CD4-positive, alpha-beta memory T cell (primary cell): ENCODE results near the gene GPR149. TPM values are rescaled to one million over a fixed set of nuclear protein-coding genes. Genes with fewer than 3 reads are reported as not detected.
"Not testable (repeated sequence)": the region's sequence is repeated elsewhere in the genome, so short reads cannot be mapped to it uniquely, and the experiment has no call there.

Experiments
- CTCF ChIA-PET: fragments of 350-600 bp; sonication (Branson Sonifier 250); formaldehyde crosslinking; loops from one replicate; lab custom pipeline; 2021; ENCODE audit warnings: inconsistent platforms; ENCODE audit not compliant: partially characterized antibody; lab: Charles Lee
- POLR2A ChIA-PET: fragments of 350-600 bp; sonication (Branson Sonifier 250); formaldehyde crosslinking; loops from one replicate; lab custom pipeline; 2021; ENCODE audit not compliant: partially characterized antibody; lab: Charles Lee
- DNase-seq, 5 donors: peaks; one replicate each; pipeline versions ENCODE4 v3.0.0 to v3.0.0-alpha.2; 2020 to 2022; ENCODE audit warnings: mixed read lengths in 1 of 5
- H3K27ac ChIP-seq: one replicate; pipeline ENCODE4 v1.7.0; 2013; ENCODE audit warnings: low read depth, low read length
- H3K27me3 ChIP-seq: 2 replicates; pipeline ENCODE4 v1.7.0; 2013; ENCODE audit warnings: mild to moderate bottlenecking, low read length, moderate library complexity; ENCODE audit not compliant: insufficient read depth
- H3K36me3 ChIP-seq: 2 replicates; pipeline ENCODE4 v1.7.0; 2013; ENCODE audit warnings: mild to moderate bottlenecking, low read length, moderate library complexity; ENCODE audit not compliant: insufficient read depth
- H3K4me1 ChIP-seq: 2 replicates; pipeline ENCODE4 v1.7.0; 2013; ENCODE audit warnings: mild to moderate bottlenecking, low read length, moderate library complexity; ENCODE audit not compliant: insufficient read depth
- H3K4me3 ChIP-seq, 2 donors: one replicate each; pipeline ENCODE4 v1.7.0; 2013; ENCODE audit warnings: low read length in 2 of 2, mild to moderate bottlenecking in 1 of 2
- H3K9me3 ChIP-seq, 2 donors: one replicate each; pipeline ENCODE4 v1.7.0; 2013; ENCODE audit warnings: low read length in 2 of 2, control low read depth in 1 of 2; ENCODE audit not compliant: control insufficient read depth in 1 of 2
- H3K27ac Mint-ChIP-seq, 7 donors: one replicate each; pipeline ENCODE4 v1.8.0; 2020 to 2021; ENCODE audit warnings: mixed read lengths in 7 of 7, mild to moderate bottlenecking in 6 of 7, inconsistent platforms in 3 of 7, moderate library complexity in 3 of 7
- H3K27me3 Mint-ChIP-seq, 2 donors: one replicate each; pipeline ENCODE4 v1.8.0; 2020 to 2021; ENCODE audit warnings: mixed read lengths in 2 of 2
- H3K36me3 Mint-ChIP-seq, 2 donors: one replicate each; pipeline ENCODE4 v1.8.0; 2020 to 2021; ENCODE audit warnings: mixed read lengths in 2 of 2, inconsistent platforms in 1 of 2, mild to moderate bottlenecking in 1 of 2
- H3K4me1 Mint-ChIP-seq, 4 donors: one replicate each; pipeline ENCODE4 v1.8.0; 2020 to 2021; ENCODE audit warnings: mixed read lengths in 4 of 4, mild to moderate bottlenecking in 1 of 4
- H3K4me3 Mint-ChIP-seq, 8 donors: one replicate each; pipeline ENCODE4 v1.8.0; 2020 to 2021; ENCODE audit warnings: mixed read lengths in 8 of 8, mild to moderate bottlenecking in 7 of 8, moderate library complexity in 6 of 8, inconsistent platforms in 3 of 8
- H3K9me3 Mint-ChIP-seq, 8 donors: one replicate each; pipeline ENCODE4 v1.8.0; 2020 to 2021; ENCODE audit warnings: mixed read lengths in 8 of 8, mild to moderate bottlenecking in 5 of 8, inconsistent platforms in 3 of 8, moderate library complexity in 1 of 8
- intact Hi-C: fragments of 100-400 bp; cut with micrococcal nuclease; formaldehyde crosslinking; loops from one replicate; pipeline ENCODE4 v1.15.1; 2023
- polyA plus RNA-seq, 2 donors: library from polyadenylated mRNA; unstranded; fragments of 300-500 nt; fragmentation: Illumina TruSeq; gene quantifications; one replicate each; pipeline ENCODE4 v1.2.3, GENCODE V29; 2021
- total RNA-seq, 2 experiments: library from RNA; stranded (reverse); gene quantifications; one replicate each; pipeline ENCODE4 v1.2.3, GENCODE V29; 2021

GPR149 gene, protein sequence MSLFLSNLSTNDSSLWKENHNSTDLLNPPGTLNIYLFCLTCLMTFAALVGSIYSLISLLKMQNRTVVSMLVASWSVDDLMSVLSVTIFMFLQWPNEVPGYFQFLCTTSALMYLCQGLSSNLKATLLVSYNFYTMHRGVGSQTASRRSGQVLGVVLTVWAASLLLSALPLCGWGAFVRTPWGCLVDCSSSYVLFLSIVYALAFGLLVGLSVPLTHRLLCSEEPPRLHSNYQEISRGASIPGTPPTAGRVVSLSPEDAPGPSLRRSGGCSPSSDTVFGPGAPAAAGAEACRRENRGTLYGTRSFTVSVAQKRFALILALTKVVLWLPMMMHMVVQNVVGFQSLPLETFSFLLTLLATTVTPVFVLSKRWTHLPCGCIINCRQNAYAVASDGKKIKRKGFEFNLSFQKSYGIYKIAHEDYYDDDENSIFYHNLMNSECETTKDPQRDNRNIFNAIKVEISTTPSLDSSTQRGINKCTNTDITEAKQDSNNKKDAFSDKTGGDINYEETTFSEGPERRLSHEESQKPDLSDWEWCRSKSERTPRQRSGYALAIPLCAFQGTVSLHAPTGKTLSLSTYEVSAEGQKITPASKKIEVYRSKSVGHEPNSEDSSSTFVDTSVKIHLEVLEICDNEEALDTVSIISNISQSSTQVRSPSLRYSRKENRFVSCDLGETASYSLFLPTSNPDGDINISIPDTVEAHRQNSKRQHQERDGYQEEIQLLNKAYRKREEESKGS
- not detected for total RNA-seq
- polyA plus RNA-seq = not detected

DNA sequence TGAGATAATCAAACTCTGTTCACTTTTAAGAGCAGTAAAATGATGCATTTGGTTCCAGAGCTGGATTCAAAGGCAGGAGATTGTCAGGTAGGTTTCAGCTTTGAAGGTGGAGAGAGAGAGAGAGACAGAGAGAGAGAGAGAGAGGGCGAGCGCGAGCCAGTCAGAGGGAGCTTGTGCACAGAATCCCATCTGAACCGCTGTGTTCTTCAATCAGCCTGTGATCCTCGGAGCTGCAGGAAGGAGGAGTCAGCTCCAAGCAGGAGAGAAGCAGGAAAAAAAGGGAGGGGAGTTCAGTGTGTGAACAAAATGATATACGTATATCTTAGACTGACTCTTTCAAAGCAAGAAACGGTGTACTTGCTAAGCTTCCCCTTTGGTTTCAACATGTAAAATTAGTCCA lies at the start of gene GPR149:
TSS of gene GPR149 (minus strand) at position 177 of the 400 bp plus-strand sequence. CDS start 575 bp downstream, outside the sequence.
- Mint-ChIP-seq H3K27ac (no peak within 1 kb of the TSS), H3K27me3 (peaks cover 13 to 26% of the 10 kb centered on the region in 2 donors)
- POLR2A ChIA-PET = no interaction called here

DNA sequence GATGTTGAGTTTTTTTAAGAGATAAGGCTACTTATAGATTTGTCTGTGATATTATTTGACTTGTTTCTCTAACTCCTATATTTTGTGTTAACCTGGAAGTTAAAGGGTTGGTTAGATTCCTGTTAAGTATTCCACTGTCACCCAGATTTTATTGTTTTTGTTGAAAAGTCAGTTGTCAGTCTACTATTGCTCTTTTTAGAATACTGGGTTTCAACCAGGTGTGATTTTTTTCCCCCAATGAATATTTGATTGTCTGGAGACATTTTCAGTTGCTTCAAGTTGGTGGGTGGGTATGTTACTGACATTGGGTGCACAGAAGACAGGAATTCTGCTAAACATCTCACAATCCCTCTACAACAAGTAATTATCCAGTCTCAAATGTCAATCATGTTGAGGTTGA lies 43.8 kb upstream of the GPR149 start:
- H3K27me3 ChIP-seq = no peaks in the 10 kb centered on the region
- no peak overlapping the region for H3K27ac ChIP-seq
- Mint-ChIP-seq H3K27ac (no peak overlapping the region), H3K36me3 (no peaks in the 10 kb centered on the region), H3K4me1 (no peaks in the 10 kb centered on the region), H3K4me3 (no peak overlapping the region), H3K27me3 (no peaks in the 10 kb centered on the region), H3K9me3 (peaks cover 0 to 5% (median 3%) of the 10 kb centered on the region in 8 donors)
- intact Hi-C loops = no loop called here
- no peaks in the 10 kb centered on the region for H3K9me3 ChIP-seq
- no peaks in the 10 kb centered on the region for H3K4me1 ChIP-seq
- H3K4me3 ChIP-seq = no peak overlapping the region
- CTCF ChIA-PET = no interaction called here
- H3K36me3 ChIP-seq = no peaks in the 10 kb centered on the region
- POLR2A ChIA-PET = no interaction called here
- DNase-seq = no peak

More for the DNA sequence above, at the start of gene GPR149:
- DNase-seq = no peak
- no peak within 1 kb of the TSS for H3K27ac ChIP-seq
- no peaks in the 10 kb centered on the region for H3K4me1 Mint-ChIP-seq
- H3K4me3 Mint-ChIP-seq = no peak within 1 kb of the TSS
- H3K4me1 ChIP-seq = no peaks in the 10 kb centered on the region
- no peaks in the 10 kb centered on the region for H3K27me3 ChIP-seq
- intact Hi-C loops = no loop called here
- H3K36me3 Mint-ChIP-seq = no peaks in the 10 kb centered on the region
- CTCF ChIA-PET = no interaction called here
- H3K9me3 Mint-ChIP-seq = peaks cover 0 to 7% (median 3%) of the 10 kb centered on the region in 8 donors
- no peak within 1 kb of the TSS for H3K4me3 ChIP-seq
- no peaks in the 10 kb centered on the region for H3K36me3 ChIP-seq
- H3K9me3 ChIP-seq = no peaks in the 10 kb centered on the region

DNA sequence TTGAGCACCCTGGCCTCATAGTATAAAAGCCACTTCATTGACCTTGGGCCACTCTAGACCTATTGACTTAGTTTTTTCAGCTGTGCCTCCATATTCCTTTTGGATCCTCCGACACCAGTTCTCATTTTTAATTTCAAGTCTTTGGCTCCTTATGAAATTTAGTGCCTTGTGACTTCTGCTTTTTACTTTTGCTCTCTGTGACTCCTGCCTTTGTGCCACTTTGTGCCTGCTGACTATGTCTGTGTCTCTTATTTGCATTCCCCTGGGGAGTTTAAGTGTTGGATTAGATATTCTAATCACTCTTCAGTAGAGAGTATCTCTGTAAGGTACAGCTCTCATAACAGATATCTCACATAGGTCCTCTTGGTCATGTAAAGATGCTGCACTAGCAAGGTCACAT lies 39.6 kb upstream of the GPR149 start:
- H3K4me1 Mint-ChIP-seq = no peaks in the 10 kb centered on the region
- no peak overlapping the region for H3K27ac ChIP-seq
- CTCF ChIA-PET = no interaction called here
- H3K9me3 ChIP-seq = no peaks in the 10 kb centered on the region
- POLR2A ChIA-PET = no interaction called here
- H3K27me3 Mint-ChIP-seq = no peaks in the 10 kb centered on the region
- intact Hi-C loops = no loop called here
- H3K4me3 Mint-ChIP-seq = no peak overlapping the region
- H3K27me3 ChIP-seq = no peaks in the 10 kb centered on the region
- no peak overlapping the region for H3K27ac Mint-ChIP-seq
- no peaks in the 10 kb centered on the region for H3K4me1 ChIP-seq
- no peaks in the 10 kb centered on the region for H3K36me3 ChIP-seq
- no peaks in the 10 kb centered on the region for H3K36me3 Mint-ChIP-seq
- no peak overlapping the region for H3K4me3 ChIP-seq
- peaks cover 0 to 4% (median 0%) of the 10 kb centered on the region in 8 donors for H3K9me3 Mint-ChIP-seq
- no peak for DNase-seq

DNA sequence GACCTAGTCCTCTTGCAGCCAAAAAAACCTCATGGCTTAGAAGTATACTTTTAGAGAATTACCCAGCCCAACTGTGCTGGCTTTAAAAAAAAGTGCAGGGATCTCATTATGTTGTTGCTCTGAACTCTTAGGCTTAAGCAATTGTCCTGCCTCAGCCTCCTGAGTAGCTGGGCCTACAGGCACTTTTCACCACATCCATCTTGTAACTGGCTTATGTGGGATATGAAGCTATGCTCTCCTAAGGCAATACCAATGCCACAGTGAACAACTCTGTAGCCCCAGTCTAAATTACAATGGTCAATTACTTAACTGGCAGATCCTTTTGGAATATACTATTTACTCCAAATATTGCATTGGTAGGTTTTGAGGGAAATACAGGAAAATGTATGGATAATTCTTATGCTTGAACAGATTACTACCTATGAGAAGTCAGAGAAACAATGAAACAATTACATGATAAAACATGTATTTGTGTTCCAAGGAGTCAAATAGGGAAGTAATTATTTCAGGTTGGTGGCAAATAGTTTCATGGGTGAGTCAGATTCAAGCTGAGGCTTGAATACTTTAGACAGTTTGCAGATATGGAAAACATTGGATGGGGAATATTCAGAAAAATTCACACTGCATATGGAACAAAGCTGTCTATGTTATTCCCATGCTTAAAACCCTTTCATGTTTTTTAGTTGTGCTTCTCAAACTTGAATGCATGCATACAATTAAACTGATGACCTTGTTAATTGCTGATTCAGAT lies 34.6 kb upstream of the GPR149 start:
- DNase-seq = no peak
- Histone ChIP-seq H3K27ac (no peak overlapping the region), H3K36me3 (no peaks in the 10 kb centered on the region), H3K4me1 (no peaks in the 10 kb centered on the region), H3K9me3 (no peaks in the 10 kb centered on the region), H3K4me3 (no peak overlapping the region), H3K27me3 (no peaks in the 10 kb centered on the region)
- intact Hi-C loops = no loop called here
- H3K4me1 Mint-ChIP-seq = no peaks in the 10 kb centered on the region
- H3K27me3 Mint-ChIP-seq = no peaks in the 10 kb centered on the region
- no peak overlapping the region for H3K4me3 Mint-ChIP-seq
- H3K36me3 Mint-ChIP-seq = no peaks in the 10 kb centered on the region
- ChIA-PET POLR2A (no interaction called here), CTCF (no interaction called here)
- no peak overlapping the region for H3K27ac Mint-ChIP-seq
- peaks cover 0 to 3% (median 0%) of the 10 kb centered on the region in 8 donors for H3K9me3 Mint-ChIP-seq

DNA sequence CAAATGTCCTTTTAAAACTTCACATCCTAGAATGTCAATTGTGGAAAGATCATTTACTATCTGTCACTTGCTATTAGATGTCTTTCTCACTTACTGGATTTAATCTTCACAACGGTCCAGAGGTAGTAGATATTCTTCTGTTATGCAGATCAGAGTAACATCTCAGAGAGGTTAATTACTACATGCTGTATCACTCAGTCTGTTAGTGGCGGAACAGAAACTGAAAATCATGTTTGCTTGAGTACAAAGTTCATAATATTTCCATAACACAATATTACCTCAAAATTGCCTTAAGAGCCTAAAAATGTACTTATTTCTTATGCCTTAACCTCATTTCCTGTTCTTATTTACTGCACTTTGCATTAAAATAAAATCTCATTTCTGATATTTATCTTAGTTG lies 28.6 kb upstream of the GPR149 start:
- Mint-ChIP-seq H3K9me3 (peaks cover 0 to 6% (median 2%) of the 10 kb centered on the region in 8 donors), H3K36me3 (no peaks in the 10 kb centered on the region), H3K4me3 (no peak overlapping the region), H3K27ac (no peak overlapping the region), H3K4me1 (no peaks in the 10 kb centered on the region), H3K27me3 (no peaks in the 10 kb centered on the region)
- POLR2A ChIA-PET = no interaction called here
- no peaks in the 10 kb centered on the region for H3K9me3 ChIP-seq
- intact Hi-C loops = no loop called here
- no peak for DNase-seq
- CTCF ChIA-PET = no interaction called here
- H3K27me3 ChIP-seq = no peaks in the 10 kb centered on the region
- no peaks in the 10 kb centered on the region for H3K36me3 ChIP-seq
- no peak overlapping the region for H3K4me3 ChIP-seq
- H3K27ac ChIP-seq = no peak overlapping the region
- H3K4me1 ChIP-seq = no peaks in the 10 kb centered on the region

DNA sequence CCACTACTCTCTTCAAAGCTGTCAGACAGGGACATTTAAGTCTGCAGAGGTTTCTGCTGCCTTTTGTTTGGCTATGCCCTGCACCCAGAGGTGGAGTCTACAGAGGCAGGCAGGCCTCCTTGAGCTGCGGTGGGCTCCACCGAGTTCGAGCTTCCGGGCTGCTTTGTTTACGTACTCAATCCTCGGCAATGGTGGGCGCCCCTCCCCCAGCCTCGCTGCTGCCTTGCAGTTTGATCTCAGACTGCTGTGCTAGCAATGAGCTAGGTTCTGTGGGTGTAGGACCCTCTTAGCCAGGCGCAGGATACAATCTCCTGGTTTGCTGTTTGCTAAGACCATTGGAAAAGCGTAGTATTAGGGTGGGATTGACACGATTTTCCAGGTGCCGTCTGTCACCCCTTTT lies 9.1 kb upstream of the GPR149 start:
- H3K27ac Mint-ChIP-seq, DNase-seq, H3K4me3 Mint-ChIP-seq, intact Hi-C loops, H3K9me3 ChIP-seq, H3K36me3 Mint-ChIP-seq, POLR2A ChIA-PET, H3K27me3 ChIP-seq, H3K36me3 ChIP-seq, H3K9me3 Mint-ChIP-seq, H3K27me3 Mint-ChIP-seq, H3K4me3 ChIP-seq, H3K4me1 Mint-ChIP-seq, H3K27ac ChIP-seq, CTCF ChIA-PET, H3K4me1 ChIP-seq: not testable (repeated sequence)

DNA sequence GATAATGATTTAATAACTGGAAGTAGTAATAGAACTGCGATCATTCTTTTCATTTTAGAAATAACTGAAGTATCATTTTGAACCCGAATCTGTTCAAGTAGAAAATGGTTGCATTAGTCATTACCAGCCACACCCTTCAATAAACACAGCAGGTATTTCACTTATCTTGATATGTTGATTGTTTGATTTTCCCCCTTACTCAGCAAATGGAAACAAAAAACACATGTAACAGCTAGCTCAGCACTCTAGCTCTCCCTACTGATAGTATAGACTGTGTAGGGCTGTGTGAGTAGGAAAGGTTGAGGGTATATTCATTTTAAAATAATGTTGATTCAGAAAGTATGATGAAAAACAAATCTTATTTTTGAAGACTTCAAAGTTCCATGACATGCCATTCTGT lies 1.1 kb upstream of the GPR149 start:
- H3K27ac ChIP-seq = no peak overlapping the region
- Mint-ChIP-seq H3K27ac (no peak overlapping the region), H3K9me3 (peaks cover 0 to 5% (median 3%) of the 10 kb centered on the region in 8 donors), H3K27me3 (peaks cover 13 to 24% of the 10 kb centered on the region in 2 donors), H3K36me3 (no peaks in the 10 kb centered on the region), H3K4me1 (no peaks in the 10 kb centered on the region), H3K4me3 (no peak overlapping the region)
- H3K4me1 ChIP-seq = no peaks in the 10 kb centered on the region
- H3K4me3 ChIP-seq = no peak overlapping the region
- no peaks in the 10 kb centered on the region for H3K27me3 ChIP-seq
- H3K9me3 ChIP-seq = no peaks in the 10 kb centered on the region
- DNase-seq = no peak
- intact Hi-C loops = no loop called here
- POLR2A ChIA-PET = no interaction called here
- H3K36me3 ChIP-seq = no peaks in the 10 kb centered on the region
- CTCF ChIA-PET = no interaction called here
